OCI-LY3 (cell line): ENCODE measurements around the gene DMWD.

Experiments used
- CTCF ChIP-seq: fragments of 200-600, 300-600 bp; sonication (generic); IDR thresholded peaks from 2 replicates; pipeline ENCODE4 v1.5.1; 2014; ENCODE audit warnings: antibody characterized with exemption, low read length, low read depth
- EZH2phosphoT487 ChIP-seq: fragments of 200-600 bp; shearing (Covaris generic); IDR thresholded peaks from 2 replicates; pipeline ENCODE4 v1.6.1; 2018; ENCODE audit warnings: antibody characterized with exemption, mixed run types, low read depth

GRCh38 chr19:45739498-45740439 is 52.9 kb downstream of the DMWD start:
- TF ChIP-seq CTCF (no peak), EZH2phosphoT487 (no peak)
